ENCODE results near the gene ANTXR1.
"Not testable (repeated sequence)": the region's sequence is repeated elsewhere in the genome, so short reads cannot be mapped to it uniquely, and the experiment has no call there.

Gene ANTXR1

DNA sequence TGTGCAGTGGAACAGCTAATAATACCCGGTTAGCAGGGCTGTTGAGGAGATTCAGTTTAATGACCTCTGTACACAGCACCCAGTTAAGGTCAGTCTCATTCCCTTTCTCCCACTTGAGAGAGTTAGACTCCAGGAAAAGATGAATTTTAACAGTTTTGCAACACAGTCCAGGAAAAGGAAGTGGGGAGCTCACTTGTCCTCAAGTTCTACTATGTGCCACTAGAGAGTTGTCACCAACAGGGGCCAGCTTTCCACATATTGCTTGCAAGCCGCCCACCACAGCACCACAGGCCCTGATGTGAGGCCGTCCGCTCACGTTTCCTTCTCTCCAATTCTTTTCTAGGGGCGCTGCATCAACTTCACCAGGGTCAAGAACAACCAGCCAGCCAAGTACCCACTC lies 231.9 kb downstream of the ANTXR1 start:
- peak; percentile 10 for DNase-seq

DNA sequence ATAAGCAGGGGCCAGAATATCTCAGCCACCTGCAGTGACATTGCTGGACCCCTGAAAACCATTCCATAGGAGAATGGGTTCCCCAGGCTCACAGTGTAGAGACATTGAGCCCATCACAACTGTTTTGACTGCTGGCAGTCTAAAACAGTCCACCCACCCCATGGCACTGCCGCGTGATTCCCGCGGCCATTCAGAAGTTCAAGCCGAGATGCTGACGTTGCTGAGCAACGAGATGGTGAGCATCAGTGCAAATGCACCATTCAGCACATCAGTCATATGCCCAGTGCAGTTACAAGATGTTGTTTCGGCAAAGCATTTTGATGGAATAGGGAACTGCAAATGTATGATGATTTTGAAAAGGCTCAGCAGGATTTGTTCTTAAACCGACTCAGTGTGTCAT lies 234.6 kb downstream of the ANTXR1 start:
- DNase-seq: no peak

DNA sequence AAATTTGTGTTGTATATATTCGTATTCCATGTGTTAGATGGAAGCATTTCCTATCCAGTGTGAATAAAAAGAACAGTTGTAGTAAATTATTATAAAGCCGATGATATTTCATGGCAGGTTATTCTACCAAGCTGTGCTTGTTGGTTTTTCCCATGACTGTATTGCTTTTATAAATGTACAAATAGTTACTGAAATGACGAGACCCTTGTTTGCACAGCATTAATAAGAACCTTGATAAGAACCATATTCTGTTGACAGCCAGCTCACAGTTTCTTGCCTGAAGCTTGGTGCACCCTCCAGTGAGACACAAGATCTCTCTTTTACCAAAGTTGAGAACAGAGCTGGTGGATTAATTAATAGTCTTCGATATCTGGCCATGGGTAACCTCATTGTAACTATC lies 235.3 kb downstream of the ANTXR1 start:
- DNase-seq: no peak

DNA sequence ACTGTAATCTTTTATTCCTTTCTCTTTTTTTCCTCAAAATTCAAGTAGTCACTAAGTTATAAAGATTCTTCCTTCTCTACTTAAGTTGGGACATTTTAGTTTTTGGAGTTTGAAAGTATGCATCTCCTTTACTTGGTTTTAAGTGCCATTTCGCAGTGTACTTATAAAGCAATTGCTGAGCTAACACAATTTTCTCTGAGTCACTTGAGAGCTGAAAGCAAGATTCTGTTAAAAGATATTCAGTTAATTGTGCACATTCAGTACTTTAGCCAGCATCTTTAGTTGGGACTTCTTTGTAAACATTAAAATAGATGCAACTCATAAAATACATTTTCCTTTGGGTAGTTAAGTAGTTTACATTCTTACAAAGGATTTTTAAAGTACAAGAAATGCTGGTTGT lies 238.0 kb downstream of the ANTXR1 start:
- no peak for DNase-seq

DNA sequence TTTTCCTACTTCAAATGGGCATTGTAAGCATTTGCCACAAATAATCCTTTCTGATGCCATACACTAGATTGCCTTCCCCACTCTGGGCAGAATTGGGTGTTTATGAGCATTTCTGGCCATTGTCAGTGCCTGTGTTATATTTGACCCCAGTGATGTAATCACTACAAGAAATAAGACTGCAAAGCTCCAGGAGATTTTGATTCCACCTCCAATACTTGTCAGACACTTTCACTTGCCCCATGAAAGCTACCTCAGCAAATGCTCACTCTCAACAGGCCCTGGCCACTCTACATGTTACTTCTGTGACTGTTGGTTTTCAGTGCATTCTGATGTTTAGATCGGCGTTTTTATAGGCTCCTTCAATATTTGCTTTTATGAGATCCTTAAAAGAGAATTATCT lies 239.0 kb downstream of the ANTXR1 start:
- no peak for DNase-seq

DNA sequence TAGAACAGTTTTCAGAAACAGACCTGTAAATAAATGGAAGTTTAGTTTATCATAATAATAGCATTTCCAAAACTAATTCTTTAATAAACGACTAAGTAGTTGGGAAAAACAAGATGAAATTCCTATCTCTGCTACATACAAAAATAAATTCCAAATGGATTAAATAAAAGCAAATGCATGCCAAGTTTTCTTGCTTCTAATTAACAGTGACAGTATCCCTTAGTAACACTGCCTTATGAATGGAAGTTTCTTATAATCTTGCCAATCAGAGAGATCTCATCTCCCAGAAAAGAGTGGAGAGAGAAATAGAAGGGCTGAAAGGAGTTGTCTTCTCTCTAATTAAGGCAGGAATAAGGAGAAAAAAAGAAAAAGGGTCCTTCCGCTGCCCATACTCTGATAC lies 240.1 kb downstream of the ANTXR1 start:
- no peak for DNase-seq

DNA sequence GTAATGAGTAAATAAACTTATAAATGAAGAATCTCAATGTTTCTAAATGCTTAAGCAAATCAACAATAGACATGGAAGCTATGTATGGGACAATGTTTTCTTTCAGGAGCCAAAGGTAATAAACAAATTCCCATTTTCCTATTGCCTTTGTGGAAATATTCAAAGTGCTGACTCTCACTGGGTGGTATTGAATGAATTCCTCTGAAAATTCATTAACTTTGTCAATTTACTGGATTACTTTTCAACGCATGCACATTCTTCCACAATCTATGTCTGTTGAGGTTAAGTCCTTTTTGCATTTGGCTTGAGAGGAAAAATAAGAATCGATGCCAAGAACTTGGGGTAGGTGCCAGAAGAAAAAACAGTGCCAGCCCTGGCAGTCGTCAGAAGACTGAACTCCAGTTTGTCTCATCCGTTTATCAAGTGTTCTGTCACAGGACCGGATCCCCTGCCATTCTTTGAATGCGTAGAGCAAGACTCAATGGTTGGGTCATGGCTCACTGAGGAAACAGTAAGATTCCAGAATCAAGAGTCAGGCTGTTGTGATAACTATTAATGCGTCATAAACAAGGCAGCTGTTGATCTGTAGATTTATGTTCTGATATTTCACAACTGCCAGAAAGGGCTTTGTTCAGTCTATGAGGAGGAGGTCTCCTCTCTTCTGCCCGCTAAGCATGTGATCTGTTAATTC lies 240.8 kb downstream of the ANTXR1 start:
- DNase-seq: no peak

DNA sequence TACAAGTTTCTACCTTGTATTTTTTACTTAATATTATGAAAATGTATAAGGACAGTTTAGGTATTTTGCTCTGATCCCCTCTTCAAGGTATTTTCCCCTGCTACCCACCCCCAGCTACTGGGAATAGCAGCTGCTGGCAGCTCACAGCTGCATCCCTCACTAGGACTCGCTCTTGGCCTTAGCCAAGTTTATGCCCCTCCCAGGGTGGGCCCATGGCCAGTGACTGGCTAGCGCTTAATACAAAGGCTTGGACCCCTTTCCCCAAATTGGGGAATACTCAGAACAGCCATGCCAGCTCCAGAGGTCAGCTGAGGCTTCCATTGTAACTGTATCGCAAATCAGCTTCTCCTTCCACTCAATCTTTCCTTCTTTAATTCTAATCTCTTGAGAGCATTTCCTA lies 242.8 kb downstream of the ANTXR1 start:
- DNase-seq: no peak

DNA sequence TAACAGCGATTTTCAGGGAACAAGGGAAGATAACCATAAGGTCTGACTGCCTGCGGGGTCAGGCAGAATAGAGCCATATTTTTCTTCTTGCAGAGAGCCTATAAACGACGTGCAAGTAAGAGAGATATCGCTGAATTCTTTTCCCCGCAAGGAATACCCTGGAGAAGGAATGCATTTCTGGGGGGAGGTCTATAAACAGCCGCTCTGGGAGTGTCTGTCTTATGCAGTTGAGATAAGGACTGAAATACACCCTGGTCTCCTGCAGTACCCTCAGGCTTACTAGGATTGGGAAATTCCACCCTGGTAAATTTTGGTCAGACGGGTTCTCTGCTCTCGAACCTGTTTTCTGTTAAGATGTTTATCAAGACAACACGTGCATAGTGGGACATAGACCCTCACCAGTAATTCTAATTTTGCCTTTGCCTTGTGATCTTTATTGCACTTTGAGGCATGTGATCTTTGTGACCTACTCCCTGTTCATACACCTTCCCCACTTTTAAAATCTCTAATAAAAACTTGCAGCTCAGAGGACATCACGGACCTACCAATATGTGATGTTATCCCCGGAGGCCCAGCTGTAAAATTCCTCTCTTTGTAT lies 247.1 kb downstream of the ANTXR1 start:
- not testable (repeated sequence) for DNase-seq

DNA sequence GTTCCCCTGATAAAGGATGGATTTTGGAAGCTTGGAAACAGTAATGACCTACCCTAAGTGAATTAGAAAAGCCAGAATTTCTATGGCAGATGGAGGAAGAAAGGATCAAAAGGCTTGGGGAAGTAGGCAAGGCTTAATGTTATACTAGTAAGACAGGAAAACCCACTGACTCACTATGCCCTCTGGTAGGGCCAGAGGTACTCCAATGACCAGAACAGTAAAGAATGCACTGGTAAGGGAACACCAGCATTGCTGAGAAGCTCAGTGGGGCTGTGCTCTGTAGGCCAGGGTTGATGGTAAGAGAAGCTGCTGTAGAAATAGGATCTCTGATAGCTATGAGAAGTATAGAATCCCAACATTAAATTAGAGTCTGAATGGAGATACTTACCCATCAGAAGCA lies 247.7 kb downstream of the ANTXR1 start:
- no peak for DNase-seq

DNA sequence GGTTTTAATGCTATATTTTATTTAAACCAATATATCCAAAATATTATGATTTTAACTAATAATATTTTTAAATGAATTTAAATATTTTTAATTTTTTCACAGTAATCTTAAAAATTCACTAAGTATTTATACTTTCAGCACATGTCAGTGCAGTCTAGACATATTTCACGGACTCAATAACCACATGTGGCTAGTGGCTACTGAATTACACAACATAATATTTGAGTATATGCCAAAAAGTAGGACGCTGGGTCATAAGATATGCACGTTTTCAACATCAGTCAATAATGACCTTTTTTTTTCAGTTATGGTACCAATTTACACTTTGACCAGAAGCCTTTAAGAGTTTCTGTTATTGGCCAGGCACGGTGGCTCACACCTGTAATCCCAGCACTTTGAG lies 256.4 kb downstream of the ANTXR1 start:
- no peak for DNase-seq

DNA sequence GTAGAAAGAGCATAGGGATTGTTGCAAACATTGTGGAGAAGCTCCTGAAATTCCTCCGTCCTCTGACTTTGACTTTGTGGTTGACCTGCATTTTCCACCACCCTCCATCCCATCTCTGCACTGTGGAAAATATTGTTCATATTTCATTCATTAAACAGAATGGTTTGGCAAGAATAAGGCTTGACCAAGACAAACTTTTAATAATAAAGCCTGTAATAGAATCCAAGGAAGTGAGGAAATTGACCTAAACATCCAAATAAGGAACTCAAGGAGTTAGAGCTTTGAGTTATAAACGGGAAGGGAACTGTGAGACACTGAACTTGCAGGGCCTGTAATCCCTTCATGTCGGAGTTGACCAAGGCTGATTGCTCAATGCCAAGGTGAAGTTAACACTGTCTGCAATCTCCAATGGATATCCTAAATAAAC lies 258.9 kb downstream of the ANTXR1 start:
- peak; percentile 58 for DNase-seq

DNA sequence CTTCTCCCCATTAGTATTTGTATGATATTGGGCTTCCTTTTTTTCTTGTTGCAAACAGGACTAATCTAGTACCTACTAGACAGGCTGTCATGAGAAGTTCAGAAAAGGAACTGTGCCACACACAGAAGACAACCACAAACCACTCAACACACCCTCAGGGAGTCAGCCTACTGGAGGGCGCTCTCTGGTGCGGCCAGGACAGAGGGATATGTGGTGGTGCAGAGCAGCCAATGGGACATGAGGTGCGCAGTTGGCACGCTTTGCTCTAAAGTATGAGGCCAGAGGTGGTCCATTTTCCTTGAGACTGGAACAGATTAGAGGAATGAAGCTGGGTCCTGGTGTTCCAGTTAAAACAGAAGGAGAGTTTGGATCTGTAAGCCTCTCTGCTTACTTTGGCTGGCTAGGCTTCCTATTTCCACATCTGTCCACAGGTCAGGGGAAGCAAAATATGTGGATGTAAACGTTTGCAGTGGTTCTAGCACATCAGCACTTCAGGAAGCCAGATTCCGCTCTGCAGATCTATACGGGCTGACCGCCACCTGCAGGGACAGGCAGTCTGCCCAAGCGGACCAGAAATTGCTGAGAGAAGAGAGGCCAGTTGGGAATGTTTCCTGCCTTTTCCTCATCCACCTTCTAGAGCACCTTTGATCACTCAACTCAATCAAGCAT lies 260.0 kb downstream of the ANTXR1 start:
- peak; percentile 26 for DNase-seq

DNA sequence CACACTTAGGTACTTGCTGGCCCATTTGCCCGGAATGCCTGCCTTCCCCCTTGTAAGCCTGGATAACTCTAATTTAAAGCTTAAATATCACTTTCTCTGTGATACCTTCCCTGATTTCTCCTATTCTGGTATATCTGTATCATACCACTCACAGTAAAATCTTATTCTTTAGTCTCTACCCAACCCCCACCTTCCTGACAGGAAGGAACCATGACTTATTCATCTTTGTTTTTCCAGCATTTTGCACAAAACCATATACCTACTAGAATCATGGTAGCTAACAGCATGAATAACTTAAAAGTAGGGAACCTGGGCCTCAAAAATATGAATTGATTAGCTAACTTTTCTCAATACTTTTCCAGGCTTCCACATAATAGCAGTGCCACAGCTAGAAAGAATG lies 262.5 kb downstream of the ANTXR1 start:
- no peak for DNase-seq

DNA sequence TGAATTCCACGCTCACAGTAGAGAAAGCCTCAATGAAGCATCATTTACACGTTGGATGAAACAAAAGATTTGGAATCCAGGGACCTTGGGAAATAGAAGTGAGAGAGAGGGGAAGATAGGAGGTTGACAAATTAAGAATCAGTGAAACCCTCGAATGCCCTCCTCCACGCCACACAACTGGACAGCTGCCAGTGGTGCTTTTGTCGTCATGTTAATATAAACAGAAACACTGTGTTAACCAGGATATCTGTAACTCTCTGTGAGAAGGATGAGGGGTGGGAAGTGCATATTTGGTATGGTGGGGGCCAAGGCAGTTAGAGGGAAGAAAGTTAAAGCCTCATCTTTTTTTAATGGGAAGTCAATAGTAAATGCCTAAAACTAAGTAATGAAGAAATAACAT lies 265.4 kb downstream of the ANTXR1 start:
- DNase-seq: no peak

DNA sequence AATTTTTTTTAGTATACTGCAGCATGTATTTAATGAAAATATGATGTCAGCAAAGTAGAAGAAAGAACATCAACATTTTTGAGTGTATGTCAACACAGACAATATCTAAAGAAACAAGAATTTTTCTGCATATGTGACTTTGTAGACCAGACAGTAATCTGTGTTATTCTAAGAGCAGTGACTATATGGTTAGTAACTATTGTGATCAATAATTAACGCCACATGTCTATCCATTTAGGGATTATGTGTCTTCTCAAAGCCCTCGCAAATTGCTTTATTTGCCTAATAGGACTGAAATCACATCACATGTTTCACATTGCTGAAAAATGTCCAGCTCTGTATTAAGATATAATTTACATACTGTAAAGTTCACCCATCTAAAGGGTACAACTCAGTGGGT lies 266.2 kb downstream of the ANTXR1 start:
- DNase-seq: no peak

DNA sequence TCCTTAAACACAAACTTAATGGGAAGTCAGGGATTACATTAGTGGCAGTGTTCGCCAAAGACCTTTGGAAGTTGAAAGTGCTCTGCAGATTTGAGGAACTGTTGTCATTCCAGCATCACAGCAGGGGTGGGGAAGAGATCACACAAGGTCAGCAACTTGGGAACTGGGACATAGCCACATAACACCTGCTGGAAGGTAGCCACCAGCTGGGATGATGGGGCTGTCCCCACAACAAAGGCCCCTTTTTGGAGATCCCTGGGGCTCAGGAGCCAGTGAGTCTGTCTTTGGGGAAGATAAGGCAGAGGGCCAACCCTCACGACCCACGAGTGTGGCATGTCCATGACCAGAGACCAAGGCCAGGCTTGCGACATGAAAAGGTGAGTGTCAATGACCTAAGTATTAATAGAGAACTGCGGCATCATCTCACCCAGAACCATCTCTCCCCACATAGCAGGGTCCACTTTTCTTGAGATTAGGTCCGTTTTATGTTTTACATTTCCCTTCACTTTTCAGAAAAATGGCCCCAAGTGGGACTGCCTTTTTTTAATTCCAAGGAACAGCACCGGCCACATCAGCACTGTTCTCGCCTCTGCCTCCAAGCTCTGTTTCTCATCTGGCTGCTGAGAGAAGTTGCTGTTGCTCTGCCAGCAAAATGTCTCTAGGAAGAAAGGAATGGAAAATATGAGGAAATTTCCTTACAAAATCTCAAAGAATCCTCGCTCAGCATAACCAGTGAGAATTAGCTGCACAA lies 267.1 kb downstream of the ANTXR1 start:
- peak; percentile 7 for DNase-seq

DNA sequence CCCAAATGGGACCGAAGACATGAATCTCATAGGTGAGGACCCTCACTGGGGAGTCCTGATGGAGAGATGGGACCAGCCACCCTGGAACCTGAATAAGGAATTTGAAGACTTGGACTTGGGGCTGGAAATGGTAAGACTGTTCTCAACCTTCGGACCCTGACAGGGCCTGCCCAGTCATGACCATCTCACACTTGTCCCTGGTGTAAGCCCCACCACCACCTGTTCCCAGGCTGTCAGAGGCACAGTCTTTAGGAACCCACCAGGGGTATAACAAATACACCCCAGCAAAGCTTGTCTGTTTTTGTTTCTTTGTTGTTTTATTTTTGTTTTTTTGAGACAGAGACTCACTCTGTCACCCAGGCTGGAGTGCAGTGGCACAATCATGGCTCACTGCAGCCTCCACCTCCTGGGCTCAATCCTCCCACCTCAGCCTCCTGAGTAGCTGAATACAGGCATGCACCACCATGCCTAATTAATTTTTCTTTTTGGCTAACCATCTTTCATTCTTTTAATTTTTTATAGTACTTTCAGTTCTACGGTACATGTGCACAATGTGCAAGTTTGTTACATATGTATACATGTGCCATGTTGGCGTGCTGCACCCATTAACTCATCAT lies 267.9 kb downstream of the ANTXR1 start:
- no peak for DNase-seq

DNA sequence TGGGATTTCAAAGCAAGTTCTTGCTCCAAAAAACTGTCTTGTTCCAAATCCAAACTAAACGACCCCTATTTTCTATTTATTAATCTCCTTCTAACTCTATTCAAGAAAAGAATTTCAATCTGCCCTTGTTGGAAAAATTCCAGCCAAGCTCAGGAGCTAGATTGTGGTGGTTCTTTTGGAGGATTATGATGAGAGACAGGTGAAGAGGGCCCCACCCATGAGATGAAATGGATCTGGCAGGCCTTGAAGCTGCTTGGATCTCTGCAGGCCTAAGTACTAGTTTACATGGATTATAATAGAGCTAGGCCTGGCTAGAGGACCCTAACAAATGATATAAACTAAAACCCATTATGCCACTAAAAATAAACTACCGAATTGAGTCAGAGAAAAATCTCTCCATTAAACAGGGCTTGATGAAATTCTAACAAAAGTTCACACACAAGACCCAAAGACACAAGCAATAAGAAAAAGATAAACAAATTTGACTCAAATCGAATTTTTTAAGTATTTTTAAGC lies 272.5 kb downstream of the ANTXR1 start:
- DNase-seq: no peak

DNA sequence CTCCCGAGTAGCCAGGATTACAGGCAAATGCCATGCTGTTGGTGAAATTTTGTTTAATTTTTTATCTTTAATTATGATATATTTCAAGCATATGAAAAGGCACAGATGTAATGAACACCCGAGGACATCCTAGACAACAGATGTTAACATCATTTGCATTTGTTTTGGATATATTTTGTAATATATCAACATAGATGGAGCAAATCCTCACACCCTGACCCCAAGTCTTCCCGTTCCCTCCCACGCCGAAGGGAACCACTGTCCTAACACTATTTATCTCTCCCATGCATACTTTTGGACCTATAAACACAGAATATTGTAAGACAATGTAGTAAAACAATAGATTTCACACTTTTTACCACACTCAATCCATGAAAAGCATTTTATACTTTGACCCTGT lies 274.6 kb downstream of the ANTXR1 start:
- DNase-seq: no peak

DNA sequence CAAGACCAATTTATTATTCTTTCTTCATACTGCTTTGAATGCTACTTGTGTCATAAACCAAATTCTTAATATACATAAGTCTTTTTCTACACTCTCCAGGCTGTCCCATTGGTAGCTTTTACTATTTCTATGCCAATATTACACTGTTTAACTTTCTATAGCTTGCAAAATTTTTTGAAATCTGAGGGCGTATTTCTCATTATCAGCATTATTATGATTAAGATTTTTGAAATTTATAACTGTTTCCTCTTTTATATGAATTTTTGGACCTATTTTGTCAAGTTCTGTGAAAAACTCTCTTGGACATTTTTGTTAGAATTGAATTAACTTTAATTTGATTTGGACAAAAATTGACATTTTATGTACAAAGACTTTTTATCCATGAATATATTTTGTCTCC lies 275.4 kb downstream of the ANTXR1 start:
- DNase-seq: no peak

DNA sequence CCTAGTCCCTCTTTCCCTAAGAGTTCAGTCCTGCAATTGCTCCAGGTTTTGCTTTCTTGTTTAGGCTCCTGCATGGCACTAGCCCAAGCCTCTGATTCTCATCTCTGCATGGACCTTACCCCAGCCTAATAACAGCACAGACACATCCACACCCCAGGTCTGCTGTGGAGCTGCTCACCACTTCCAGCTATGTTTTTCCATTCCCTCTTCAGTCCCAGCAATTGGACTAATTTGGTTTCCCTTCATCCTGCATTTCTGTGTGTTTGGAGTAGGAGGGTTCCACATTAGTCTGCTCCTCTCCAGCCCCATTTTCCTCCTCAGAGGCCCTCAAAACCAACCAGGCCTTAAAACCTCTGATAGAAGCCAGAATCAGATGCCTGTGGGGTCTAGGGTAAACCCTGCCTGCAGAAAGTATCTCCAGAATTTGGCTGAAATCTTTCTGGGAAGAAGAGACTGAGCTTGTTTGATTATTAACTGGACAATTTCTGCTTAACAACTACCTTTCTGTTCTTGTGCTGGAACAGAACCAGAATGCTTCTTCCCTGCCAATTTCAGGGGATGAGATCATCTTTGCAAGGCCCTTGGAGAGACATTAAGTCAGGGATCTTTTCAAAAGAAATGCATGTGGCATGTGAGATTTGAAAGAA lies 278.1 kb downstream of the ANTXR1 start:
- no peak for DNase-seq

DNA sequence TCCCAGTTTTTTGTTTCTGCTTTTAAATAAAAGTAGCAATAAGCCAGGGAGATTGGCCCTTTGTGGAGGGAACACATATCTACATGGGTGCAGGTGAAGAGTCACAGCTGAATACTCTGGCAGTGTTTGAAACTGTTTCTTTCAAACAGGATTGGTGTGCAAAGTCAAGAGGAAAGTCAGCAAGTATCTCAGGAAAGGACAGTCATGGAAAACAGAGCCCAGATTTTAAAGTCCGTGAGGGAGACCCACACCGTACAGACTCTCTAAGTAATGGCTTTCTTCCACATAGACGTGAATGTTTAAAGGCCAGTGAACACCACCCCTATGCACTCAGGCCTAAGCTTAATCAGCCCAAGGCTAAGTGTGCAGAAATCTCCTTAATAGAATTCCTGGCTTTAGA lies 278.7 kb downstream of the ANTXR1 start:
- no peak for DNase-seq

Measured in suppressor macrophage treated with lipopolysaccharide for 4 hours (primary cell).